KMS-11 (cell line): ENCODE data around the gene LCMT1.

ENCODE experiments used
- H2AFZ ChIP-seq: fragments of 200-600 bp; sonication (generic); 2 replicates; pipeline ENCODE4 v1.6.1; 2016; ENCODE audit warnings: antibody characterized with exemption, mixed run types, low read depth
- H3K27ac ChIP-seq: fragments of 200-600 bp; sonication (generic); 2 replicates; pipeline ENCODE4 v1.6.1; 2016; ENCODE audit warnings: mild to moderate bottlenecking, mixed run types
- H3K27me3 ChIP-seq: fragments of 200-600 bp; sonication (generic); 2 replicates; pipeline ENCODE4 v1.6.1; 2017; ENCODE audit warnings: mild to moderate bottlenecking, low read depth, mixed run types, moderate library complexity; ENCODE audit not compliant: insufficient read depth
- H3K36me3 ChIP-seq: fragments of 200-600 bp; sonication (generic); 2 replicates; pipeline ENCODE4 v1.6.1; 2017; ENCODE audit warnings: mild to moderate bottlenecking, mixed run types; ENCODE audit not compliant: insufficient read depth
- H3K4me1 ChIP-seq: fragments of 200-600 bp; sonication (generic); 2 replicates; pipeline ENCODE4 v1.6.1; 2016; ENCODE audit warnings: mild to moderate bottlenecking, low read depth, mixed run types; ENCODE audit not compliant: poor library complexity, severe bottlenecking
- H3K4me2 ChIP-seq: fragments of 200-600 bp; sonication (generic); 2 replicates; pipeline ENCODE4 v1.7.0; 2016; ENCODE audit warnings: mild to moderate bottlenecking, mixed run types
- H3K4me3 ChIP-seq: fragments of 200-600 bp; sonication (generic); IDR thresholded peaks from 2 replicates; pipeline ENCODE4 v1.6.1; 2017; ENCODE audit warnings: low read depth, low read length, mixed read lengths; ENCODE audit not compliant: insufficient read depth
- H3K79me2 ChIP-seq: fragments of 200-600 bp; sonication (generic); 2 replicates; pipeline ENCODE4 v1.6.1; 2016; ENCODE audit warnings: low read depth, mixed run types; ENCODE audit not compliant: insufficient read depth
- H3K9ac ChIP-seq: fragments of 200-600 bp; sonication (generic); 2 replicates; pipeline ENCODE4 v1.6.1; 2016; ENCODE audit warnings: mild to moderate bottlenecking, mixed run types
- H4K20me1 ChIP-seq: fragments of 200-600 bp; sonication (generic); 2 replicates; pipeline ENCODE4 v1.6.1; 2016; ENCODE audit warnings: mild to moderate bottlenecking, mixed run types; ENCODE audit not compliant: insufficient read depth
- CTCF ChIP-seq: fragments of 200-600 bp; sonication (generic); conservative IDR thresholded peaks from 2 replicates; pipeline ENCODE4 v1.6.1; 2017; ENCODE audit warnings: low read depth, mild to moderate bottlenecking, antibody characterized with exemption, low read length, moderate library complexity, mixed read lengths

Gene LCMT1

DNA sequence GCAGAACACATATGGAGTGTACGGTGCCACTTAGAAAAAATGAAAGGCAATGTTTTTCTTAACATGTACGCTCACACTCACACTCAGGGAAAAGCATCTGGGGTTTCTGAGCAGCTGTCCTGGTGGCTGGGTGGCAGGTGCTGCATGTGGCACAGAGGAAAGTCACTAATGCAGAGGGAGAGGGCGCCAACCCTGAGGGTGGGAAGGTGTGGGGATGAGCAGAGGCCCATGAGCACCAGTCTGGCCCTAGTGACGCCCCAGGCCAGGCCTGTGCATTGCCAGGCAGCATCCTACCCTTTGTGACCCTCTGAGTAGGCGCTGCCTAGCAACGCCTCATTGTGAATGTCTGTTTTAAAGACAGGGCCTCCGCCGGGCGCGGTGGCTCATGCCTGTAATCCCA is 19.1 kb upstream of the LCMT1 start:
- H3K4me2 ChIP-seq = no peak overlapping the region; the same call in 1 of the 2 replicates
- H3K27ac ChIP-seq = no peak overlapping the region

DNA sequence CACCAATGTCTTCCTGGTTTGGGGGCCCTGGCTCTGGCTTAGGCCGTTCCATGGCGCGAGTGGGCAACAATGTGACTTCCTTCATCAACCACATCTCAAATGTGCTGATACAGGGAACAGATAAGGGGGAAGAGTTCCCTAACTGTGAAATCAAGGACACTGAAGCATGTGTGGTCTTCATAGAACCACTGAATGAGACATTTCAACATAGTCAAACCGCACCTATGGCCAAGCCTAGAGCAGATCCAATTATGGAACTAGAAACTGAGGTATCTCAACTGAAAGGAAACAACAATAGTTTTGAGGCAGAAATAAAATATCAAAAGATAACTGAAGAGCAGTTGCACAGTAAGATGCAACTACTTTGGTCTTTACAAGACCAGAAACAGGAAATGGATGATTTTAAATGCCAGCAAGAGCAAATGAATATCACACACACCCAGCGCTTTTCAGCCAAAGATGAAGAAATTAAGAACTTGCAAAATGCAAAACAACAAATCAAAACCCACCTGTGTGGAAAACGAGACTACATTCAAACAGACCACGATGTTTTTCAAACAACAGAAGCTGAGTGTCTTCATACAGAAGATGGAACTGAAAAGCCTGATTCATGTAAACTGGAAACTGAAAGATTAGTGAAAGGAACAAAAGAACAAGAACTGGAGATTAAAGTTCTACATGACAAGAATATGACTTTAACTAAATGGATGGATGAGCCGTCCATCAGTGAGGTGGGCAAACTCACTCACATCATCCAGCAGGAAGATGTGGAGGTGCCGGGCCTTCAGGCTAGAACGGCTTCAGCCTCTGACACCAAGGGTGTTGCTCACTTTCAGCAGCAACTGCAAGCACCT is 18.1 kb upstream of the LCMT1 start:
- Histone ChIP-seq H2AFZ (peak overlapping the region; percentile 38; the same call in 1 of the 2 replicates), H3K9ac (peak overlapping the region; percentile 8; the same call in 1 of the 2 replicates)

More for the DNA sequence above, 19.1 kb upstream of the LCMT1 start:
- Histone ChIP-seq H3K79me2 (no peaks in the 10 kb centered on the region), H3K9ac (no peak overlapping the region), H2AFZ (no peak overlapping the region), H3K27me3 (peaks cover 2% of the 10 kb centered on the region; the same call in 1 of the 2 replicates), H3K36me3 (no peaks in the 10 kb centered on the region), H3K4me3 (no peak overlapping the region), H3K4me1 (peaks cover 19% of the 10 kb centered on the region), H4K20me1 (no peaks in the 10 kb centered on the region)
- TF ChIP-seq CTCF = no peak

DNA sequence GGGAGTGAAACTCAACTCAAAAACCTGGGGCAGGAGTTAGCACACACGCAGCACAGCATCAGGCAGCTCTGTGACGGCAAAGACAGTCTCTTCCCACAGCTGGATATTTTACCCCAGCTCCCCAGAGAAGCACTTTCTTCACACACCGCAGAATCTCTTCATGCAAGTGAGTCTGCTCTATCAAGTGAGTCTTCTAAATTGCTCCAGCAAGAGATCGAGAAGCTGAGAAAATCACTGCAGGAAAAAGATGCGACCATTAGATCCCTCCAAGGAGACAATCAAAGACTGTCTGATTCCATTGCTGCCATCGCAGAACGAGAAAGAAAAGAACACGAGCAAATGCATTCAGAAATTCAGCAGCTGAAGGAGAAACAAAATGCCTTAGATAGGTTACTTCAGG is 16.9 kb upstream of the LCMT1 start:
- Histone ChIP-seq H3K27ac (no peak overlapping the region; the same call in 1 of the 2 replicates), H3K4me3 (no peak overlapping the region), H3K79me2 (no peaks in the 10 kb centered on the region), H3K36me3 (no peaks in the 10 kb centered on the region), H4K20me1 (no peaks in the 10 kb centered on the region), H3K4me2 (no peak overlapping the region), H3K27me3 (peaks cover 2% of the 10 kb centered on the region; the same call in 1 of the 2 replicates), H3K9ac (no peak overlapping the region), H3K4me1 (peaks cover 19% of the 10 kb centered on the region), H2AFZ (no peak overlapping the region)
- TF ChIP-seq CTCF = no peak

More for the DNA sequence above, 18.1 kb upstream of the LCMT1 start:
- peak overlapping the region; percentile 35; the same call in 1 of the 2 replicates for H3K27ac ChIP-seq
- no peak overlapping the region for H3K4me3 ChIP-seq
- H4K20me1 ChIP-seq = no peaks in the 10 kb centered on the region
- no peak for TF ChIP-seq CTCF
- H3K4me1 ChIP-seq = peaks cover 19% of the 10 kb centered on the region
- H3K79me2 ChIP-seq = no peaks in the 10 kb centered on the region
- H3K27me3 ChIP-seq = peaks cover 2% of the 10 kb centered on the region; the same call in 1 of the 2 replicates
- no peaks in the 10 kb centered on the region for H3K36me3 ChIP-seq
- peak overlapping the region; percentile 40 for H3K4me2 ChIP-seq

GRCh38 chr16:25095636-25096035 is 15.9 kb upstream of the LCMT1 start:
- Histone ChIP-seq H3K4me1 (peaks cover 19% of the 10 kb centered on the region), H4K20me1 (no peaks in the 10 kb centered on the region), H3K9ac (no peak overlapping the region), H3K27me3 (peaks cover 2% of the 10 kb centered on the region; the same call in 1 of the 2 replicates), H3K4me2 (no peak overlapping the region), H2AFZ (no peak overlapping the region), H3K79me2 (no peaks in the 10 kb centered on the region), H3K36me3 (no peaks in the 10 kb centered on the region), H3K27ac (no peak overlapping the region), H3K4me3 (no peak overlapping the region)
- no peak for TF ChIP-seq CTCF
